GM06990 (cell line): ENCODE data around the gene TECPR2.
A peak's percentile ranks its signal among the peaks of the same experiment; 100 is the strongest.

Source experiments
- DNase-seq: peaks from one replicate; pipeline ENCODE4 v3.0.0-alpha.2; 2011; ENCODE audit not compliant: insufficient read length; ENCODE audit errors: extremely low read depth
- H3K27me3 ChIP-seq: replicated peaks from 2 replicates; pipeline ENCODE4 v1.6.0; 2011; ENCODE audit warnings: low read length; ENCODE audit not compliant: control insufficient read depth, insufficient read depth
- H3K36me3 ChIP-seq: 2 replicates; pipeline ENCODE4 v1.5.1; 2011; ENCODE audit warnings: low read length; ENCODE audit not compliant: control insufficient read depth, insufficient read depth
- H3K4me3 ChIP-seq: replicated peaks from 2 replicates; pipeline ENCODE4 v1.5.1; 2011; ENCODE audit warnings: low read depth, mild to moderate bottlenecking, control low read depth, low read length
- TF ChIP-seq, protein P1 (sequence below): IDR thresholded peaks from 2 replicates; pipeline ENCODE4 v1.5.1; 2011; ENCODE audit warnings: low read length, control low read depth, mild to moderate bottlenecking, inconsistent platforms; ENCODE audit not compliant: insufficient read depth, poor library complexity, severe bottlenecking

TECPR2 gene

DNA sequence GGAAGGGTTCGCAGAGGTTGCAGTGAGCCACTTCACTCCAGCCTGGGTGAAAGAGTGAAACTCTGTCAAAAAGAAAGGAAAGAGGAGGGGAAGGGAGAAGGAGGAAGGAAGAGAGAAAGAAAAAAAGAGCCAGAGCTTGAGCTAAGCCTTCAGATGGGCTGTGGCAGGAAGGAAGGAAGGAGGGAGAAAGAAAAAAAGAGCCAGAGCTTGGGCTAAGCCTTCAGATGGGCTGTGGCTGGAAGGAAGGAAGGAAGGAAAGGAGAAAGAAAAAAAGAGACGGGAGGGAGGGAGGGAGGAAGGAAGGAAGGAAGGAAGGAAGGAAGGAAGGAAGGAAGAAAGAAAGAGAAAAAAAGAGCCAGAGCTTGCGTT lies 160.4 kb downstream of the TECPR2 start:
- Histone ChIP-seq H3K36me3 (no peaks in the 10 kb centered on the region), H3K27me3 (no peaks in the 10 kb centered on the region), H3K4me3 (no peak overlapping the region)
- TF ChIP-seq, protein P1, sequence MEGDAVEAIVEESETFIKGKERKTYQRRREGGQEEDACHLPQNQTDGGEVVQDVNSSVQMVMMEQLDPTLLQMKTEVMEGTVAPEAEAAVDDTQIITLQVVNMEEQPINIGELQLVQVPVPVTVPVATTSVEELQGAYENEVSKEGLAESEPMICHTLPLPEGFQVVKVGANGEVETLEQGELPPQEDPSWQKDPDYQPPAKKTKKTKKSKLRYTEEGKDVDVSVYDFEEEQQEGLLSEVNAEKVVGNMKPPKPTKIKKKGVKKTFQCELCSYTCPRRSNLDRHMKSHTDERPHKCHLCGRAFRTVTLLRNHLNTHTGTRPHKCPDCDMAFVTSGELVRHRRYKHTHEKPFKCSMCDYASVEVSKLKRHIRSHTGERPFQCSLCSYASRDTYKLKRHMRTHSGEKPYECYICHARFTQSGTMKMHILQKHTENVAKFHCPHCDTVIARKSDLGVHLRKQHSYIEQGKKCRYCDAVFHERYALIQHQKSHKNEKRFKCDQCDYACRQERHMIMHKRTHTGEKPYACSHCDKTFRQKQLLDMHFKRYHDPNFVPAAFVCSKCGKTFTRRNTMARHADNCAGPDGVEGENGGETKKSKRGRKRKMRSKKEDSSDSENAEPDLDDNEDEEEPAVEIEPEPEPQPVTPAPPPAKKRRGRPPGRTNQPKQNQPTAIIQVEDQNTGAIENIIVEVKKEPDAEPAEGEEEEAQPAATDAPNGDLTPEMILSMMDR: no peak
- no peak for DNase-seq

DNA sequence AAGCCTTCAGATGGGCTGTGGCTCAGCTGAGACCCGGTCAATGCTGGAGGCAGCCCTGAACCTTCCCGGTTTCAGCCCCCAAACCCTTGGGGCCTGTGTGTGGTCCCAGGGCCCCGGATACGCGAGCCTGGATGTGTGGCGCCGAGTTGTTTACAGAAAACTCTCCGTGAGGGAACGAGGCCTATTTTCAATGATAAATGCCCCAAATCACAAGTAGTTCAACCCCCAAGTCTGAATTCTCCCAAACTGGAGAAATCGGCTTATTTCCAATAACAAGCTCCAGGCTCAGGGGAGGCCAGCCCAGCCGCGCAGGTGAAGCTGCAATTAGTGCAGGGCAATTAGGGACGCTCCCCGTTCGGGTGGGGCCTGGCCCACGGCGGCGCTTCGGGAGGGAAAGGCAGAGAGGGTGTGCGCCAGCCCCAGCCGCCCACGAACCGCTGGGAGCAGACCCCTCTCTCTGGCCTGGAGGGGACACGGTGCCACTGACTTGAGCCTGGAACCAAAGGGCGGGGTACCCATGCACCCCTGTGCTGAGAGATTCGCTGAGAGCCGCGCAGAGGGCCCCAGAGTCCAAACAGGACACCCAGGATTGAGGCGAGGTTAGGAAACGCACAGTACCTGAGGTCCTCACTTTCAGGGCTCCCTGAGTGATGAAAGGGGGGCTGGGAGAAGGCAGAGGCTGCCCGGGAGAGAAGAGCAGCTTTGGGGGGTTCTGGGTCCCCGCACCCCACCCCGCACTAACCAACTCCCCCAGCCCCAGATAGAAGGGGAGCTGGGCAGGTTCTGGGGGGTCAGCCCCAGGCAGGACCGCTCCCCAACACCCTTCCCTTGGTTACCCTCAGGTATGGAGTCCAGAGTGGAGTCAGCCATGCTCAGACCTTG lies 161.1 kb downstream of the TECPR2 start:
- TF ChIP-seq, protein P1: no peak
- no peaks in the 10 kb centered on the region for H3K36me3 ChIP-seq
- H3K27me3 ChIP-seq: no peaks in the 10 kb centered on the region
- peak overlapping the region; percentile 41 for H3K4me3 ChIP-seq
- no peak for DNase-seq

DNA sequence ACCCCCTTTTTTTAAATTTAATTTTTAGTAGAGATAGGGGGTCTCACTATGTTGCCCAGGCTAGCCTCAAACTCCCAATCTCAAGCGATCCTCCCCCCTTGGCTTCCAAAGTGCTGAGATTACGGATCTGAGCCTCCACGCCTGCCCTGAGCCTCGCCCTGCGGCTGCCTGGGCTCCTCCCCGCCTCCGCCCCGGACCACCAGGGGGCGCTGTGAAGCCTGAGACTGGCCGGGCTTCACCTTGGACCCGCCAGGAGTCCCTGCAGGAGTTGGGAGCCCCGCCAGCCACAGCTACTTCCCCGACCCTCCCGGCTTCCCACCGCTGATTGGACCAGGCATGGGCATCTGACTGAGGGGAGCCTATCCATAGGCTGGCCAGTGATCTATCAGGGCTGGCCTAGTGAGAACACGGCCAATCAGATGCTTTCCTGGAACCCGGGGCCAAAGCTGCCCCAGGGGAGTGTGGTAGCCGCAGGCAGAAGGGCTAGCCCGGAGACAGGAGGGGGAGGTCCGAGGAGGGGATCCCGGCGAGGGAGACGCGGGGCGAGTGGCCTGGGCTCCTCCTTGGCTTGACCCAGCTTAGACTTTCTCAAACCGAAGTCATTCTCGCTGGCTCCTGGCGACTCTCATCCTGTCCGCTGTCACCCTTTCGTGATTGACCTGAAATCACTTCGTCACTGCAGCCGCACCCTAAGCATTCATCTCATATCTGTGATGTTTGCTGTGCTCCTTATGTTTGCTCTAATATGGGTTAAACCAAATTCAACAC lies 161.9 kb downstream of the TECPR2 start:
- no peaks in the 10 kb centered on the region for H3K36me3 ChIP-seq
- peak; percentile 95 for DNase-seq
- TF ChIP-seq, protein P1: peak; percentile 99
- peak overlapping the region; percentile 68 for H3K4me3 ChIP-seq
- no peaks in the 10 kb centered on the region for H3K27me3 ChIP-seq

DNA sequence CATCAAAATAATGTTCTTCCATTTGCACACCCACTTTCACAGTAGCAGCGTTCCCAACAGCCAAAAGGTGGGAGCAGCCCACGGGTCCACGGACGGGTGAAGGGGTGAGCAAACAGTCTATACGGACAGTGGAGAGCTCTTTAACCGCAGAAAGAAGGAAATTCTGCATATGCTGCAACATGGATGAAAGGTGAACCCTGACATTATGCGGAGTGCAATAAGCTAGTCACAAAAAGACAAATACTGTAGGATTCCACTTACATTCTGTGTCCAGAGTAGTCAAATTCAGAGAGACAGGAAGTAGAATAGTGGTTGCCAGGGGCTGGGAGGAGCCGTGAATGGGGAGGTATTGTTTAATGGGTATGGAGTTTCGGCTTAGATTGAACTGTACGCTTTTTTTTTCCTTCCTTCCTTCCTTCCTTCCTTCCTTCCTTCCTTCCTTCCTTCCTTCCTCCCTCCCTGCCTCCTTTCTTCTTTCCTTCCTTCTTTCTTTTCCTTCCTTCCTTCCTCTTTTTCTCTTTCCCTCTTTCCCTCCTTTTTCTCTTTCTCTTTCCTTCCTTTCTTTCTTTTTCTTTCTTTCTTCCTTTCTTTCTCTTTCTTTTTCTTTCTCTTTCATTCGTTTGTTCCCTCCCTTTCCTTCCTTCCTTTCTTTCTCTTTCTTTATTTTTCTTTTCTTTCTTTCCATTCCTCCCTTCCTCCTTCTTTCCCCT lies 162.6 kb downstream of the TECPR2 start:
- no peak for DNase-seq
- Histone ChIP-seq H3K27me3 (no peaks in the 10 kb centered on the region), H3K4me3 (peak overlapping the region; percentile 68), H3K36me3 (no peaks in the 10 kb centered on the region)
- TF ChIP-seq, protein P1: no peak

DNA sequence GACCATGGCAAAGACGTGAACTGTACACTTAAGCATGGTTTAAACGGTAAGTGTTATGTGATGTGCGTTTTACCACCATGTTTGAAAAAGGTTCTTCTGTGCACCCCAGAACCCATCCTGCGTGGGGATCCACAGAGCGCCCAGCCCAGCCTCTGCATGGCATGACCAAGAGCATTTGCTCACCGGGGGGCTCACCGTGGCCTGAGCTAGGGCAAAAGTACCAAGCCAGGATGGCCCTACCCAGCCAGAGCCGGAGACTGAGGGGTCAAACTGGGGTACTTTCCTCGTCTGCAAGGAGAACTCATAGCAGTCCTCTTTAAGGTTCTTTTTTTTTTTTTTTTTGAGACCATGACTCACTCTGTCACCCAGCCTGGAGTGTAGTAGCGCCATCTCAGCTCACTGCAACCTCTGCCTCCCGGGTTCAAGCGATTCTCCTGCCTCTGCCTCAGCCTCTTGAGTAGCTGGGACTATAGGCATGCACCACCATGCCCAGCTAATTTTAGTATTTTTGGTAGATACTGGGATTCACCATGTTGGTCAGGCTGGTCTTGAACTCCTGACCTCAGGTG lies 163.3 kb downstream of the TECPR2 start:
- no peaks in the 10 kb centered on the region for H3K36me3 ChIP-seq
- DNase-seq: no peak
- no peak overlapping the region for H3K4me3 ChIP-seq
- TF ChIP-seq, protein P1: no peak
- no peaks in the 10 kb centered on the region for H3K27me3 ChIP-seq
